ENCODE results near the gene CNTN4.

DNA sequence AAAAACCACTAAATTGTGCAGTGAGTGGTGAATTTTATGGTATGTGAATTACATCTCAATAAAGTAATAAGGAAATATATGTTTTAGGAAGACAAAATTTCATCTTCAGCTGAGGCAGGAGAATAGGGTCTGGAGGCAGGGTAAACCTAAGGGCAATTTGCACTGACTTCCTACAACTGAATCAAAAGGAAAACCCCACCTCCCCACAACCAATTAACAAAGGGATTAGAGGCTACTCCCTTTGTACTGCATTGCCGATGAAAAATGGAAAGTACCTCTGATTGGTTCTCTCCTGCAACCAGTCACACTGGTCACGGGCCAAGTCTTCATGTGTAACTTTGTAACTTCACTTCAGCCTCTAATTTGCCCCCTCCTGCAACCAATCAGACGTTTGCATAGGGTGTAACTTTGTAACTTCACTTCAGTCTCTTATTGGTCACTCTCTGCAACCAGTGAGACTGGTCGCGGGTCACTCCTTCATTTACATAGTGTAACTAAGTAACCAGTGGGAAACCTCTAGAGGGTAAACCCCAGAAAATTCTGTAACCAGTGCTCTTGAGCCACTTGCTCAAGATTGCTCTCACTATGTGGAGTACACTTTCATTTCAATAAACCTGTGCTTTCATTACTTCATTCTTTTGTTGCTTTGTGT is 244.5 kb downstream of the CNTN4 start:
- TF ChIP-seq, protein P1, sequence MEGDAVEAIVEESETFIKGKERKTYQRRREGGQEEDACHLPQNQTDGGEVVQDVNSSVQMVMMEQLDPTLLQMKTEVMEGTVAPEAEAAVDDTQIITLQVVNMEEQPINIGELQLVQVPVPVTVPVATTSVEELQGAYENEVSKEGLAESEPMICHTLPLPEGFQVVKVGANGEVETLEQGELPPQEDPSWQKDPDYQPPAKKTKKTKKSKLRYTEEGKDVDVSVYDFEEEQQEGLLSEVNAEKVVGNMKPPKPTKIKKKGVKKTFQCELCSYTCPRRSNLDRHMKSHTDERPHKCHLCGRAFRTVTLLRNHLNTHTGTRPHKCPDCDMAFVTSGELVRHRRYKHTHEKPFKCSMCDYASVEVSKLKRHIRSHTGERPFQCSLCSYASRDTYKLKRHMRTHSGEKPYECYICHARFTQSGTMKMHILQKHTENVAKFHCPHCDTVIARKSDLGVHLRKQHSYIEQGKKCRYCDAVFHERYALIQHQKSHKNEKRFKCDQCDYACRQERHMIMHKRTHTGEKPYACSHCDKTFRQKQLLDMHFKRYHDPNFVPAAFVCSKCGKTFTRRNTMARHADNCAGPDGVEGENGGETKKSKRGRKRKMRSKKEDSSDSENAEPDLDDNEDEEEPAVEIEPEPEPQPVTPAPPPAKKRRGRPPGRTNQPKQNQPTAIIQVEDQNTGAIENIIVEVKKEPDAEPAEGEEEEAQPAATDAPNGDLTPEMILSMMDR (IDR thresholded peaks at IDR 0.05; ENCODE audit: low read length): no peak
- no peak for TF ChIP-seq EZH2 (optimal IDR thresholded peaks at IDR 0.05; ENCODE audit: low read depth, low read length)
